ENCODE results near the gene REEP1.
"Not testable (repeated sequence)": the region's sequence is repeated elsewhere in the genome, so short reads cannot be mapped to it uniquely, and the experiment has no call there.

The REEP1 gene

GRCh38 chr2:86231680-86232372 lies 105.6 kb downstream of the REEP1 start:
- no peak for DNase-seq (ENCODE audit: low read depth)
- TF ChIP-seq CTCF (IDR thresholded peaks at IDR 0.05; ENCODE audit: control insufficient read depth, extremely low read depth, insufficient read depth): no peak
- no peak overlapping the region for H3K4me3 ChIP-seq (ENCODE audit: low read depth, low read length)

- no peak overlapping the region for H3K4me3 ChIP-seq (ENCODE audit: low read depth, low read length)
- no peak for TF ChIP-seq CTCF (IDR thresholded peaks at IDR 0.05; ENCODE audit: control insufficient read depth, extremely low read depth, insufficient read depth)
- no peak for DNase-seq (ENCODE audit: low read depth)
Measured at GRCh38 chr2:86230961-86231360, 106.5 kb downstream of the REEP1 start.

- DNase-seq (ENCODE audit: low read depth): no peak
Measured at GRCh38 chr2:86229221-86229620, 108.2 kb downstream of the REEP1 start.

GRCh38 chr2:86228574-86228973 lies 108.9 kb downstream of the REEP1 start:
- DNase-seq (ENCODE audit: low read depth); H3K4me3 ChIP-seq (ENCODE audit: low read depth, low read length): not testable (repeated sequence)

More at GRCh38 chr2:86229221-86229620, 108.2 kb downstream of the REEP1 start:
- no peak overlapping the region for H3K4me3 ChIP-seq (ENCODE audit: low read depth, low read length)
- TF ChIP-seq CTCF (IDR thresholded peaks at IDR 0.05; ENCODE audit: control insufficient read depth, extremely low read depth, insufficient read depth): no peak

- no peak for TF ChIP-seq CTCF (IDR thresholded peaks at IDR 0.05; ENCODE audit: control insufficient read depth, extremely low read depth, insufficient read depth)
- H3K4me3 ChIP-seq (ENCODE audit: low read depth, low read length): no peak overlapping the region
- no peak for DNase-seq (ENCODE audit: low read depth)
Measured at GRCh38 chr2:86227685-86228084, 109.7 kb downstream of the REEP1 start.

GRCh38 chr2:86226636-86227520 lies 110.5 kb downstream of the REEP1 start:
- TF ChIP-seq CTCF (IDR thresholded peaks at IDR 0.05; ENCODE audit: control insufficient read depth, extremely low read depth, insufficient read depth): no peak
- DNase-seq (ENCODE audit: low read depth): no peak
- H3K4me3 ChIP-seq (ENCODE audit: low read depth, low read length): no peak overlapping the region

- DNase-seq (ENCODE audit: low read depth): no peak
- TF ChIP-seq CTCF (IDR thresholded peaks at IDR 0.05; ENCODE audit: control insufficient read depth, extremely low read depth, insufficient read depth): no peak
- no peak overlapping the region for H3K4me3 ChIP-seq (ENCODE audit: low read depth, low read length)
Measured at GRCh38 chr2:86226070-86226469, 111.4 kb downstream of the REEP1 start.
